T-helper 2 cell (primary cell): ENCODE measurements around the gene KRTDAP.
A peak's percentile ranks its signal among the peaks of the same experiment; 100 is the strongest.

ENCODE experiments used
- DNase-seq, 5 experiments: peaks; one replicate each; pipeline versions ENCODE4 v3.0.0 to v3.0.0-alpha.2; 2012 to 2022
- total RNA-seq, 2 donors: gene quantifications; one replicate each; lab custom pipeline; 2026; lab: John Stamatoyannopoulos, UW

The KRTDAP gene, protein sequence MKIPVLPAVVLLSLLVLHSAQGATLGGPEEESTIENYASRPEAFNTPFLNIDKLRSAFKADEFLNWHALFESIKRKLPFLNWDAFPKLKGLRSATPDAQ
- total RNA-seq = 0 reads per million in 2 donors

GRCh38 chr19:35490364-35490763 is at the start of gene KRTDAP:
Gene KRTDAP (minus strand): TSS chr19:35490464. CDS start chr19:35490442, 22 bp downstream.
- DNase-seq = no peak

- DNase-seq = no peak
These were observed 49.6 kb upstream of the KRTDAP start for GRCh38 chr19:35539850-35540249.

- DNase-seq = no peak
These were observed 49.0 kb upstream of the KRTDAP start for GRCh38 chr19:35539314-35539713.

DNA sequence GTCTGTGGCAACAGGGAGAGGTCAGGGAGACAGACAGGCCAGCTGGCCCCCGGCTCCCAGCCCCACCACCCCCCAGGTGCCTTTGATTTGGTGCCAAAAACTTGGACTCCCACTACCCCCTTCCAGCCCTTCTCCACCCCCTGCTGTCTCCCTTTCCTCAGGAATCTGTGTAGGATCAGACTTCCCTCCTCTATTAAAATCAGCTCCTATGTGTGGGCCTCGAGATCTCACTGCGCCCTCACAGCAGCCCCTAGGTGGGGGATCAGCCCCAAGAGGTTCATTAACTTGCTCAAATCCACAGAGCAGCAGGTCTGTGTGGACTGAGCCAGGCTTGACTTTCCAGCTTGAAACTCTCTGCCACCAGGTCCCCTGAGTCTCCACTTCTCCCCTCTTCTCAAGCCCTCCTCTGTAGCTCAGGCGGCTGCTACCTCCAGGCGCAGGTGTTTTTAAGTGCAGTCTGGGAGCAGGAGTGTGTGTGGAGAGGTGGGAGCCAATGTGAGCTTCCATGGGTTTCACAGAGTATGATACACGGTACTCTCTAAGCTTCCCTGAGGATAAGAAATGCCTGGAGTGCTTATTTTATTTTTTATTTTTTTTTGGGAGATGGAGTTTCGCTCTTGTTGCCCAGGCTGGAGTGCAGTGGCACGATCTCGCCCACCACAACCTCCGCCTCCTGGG is 44.7 kb upstream of the KRTDAP start:
- DNase-seq = no peak

- peak in 2 of 5 experiments; percentile 15 to 79 for DNase-seq
These were observed 43.6 kb upstream of the KRTDAP start for GRCh38 chr19:35533822-35534392.

- DNase-seq = no peak
These were observed 43.0 kb upstream of the KRTDAP start, which contains the start of gene GAPDHS for GRCh38 chr19:35533201-35533821. Gene GAPDHS (plus strand): TSS chr19:35533456. CDS start chr19:35533528, 72 bp downstream.

DNA sequence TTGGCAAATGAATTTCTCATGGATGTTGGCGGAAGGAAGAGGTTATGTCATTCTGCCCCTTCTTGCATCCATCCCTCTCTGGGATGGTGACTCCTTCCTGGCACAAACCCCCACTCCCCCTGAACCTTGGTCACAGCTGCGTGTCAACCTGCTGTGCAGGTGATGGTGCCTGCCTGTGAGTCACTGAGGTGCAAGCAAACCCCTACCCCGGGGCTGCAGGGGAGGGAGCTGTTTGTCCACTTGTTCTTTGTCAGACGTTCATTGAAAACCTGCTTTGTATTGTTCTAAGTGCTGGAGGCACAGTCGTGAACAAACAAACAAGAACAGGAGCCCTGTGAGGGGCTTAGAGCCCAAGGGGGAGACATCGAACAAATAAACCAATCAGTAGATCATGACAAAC is 41.0 kb upstream of the KRTDAP start:
- DNase-seq = no peak

DNA sequence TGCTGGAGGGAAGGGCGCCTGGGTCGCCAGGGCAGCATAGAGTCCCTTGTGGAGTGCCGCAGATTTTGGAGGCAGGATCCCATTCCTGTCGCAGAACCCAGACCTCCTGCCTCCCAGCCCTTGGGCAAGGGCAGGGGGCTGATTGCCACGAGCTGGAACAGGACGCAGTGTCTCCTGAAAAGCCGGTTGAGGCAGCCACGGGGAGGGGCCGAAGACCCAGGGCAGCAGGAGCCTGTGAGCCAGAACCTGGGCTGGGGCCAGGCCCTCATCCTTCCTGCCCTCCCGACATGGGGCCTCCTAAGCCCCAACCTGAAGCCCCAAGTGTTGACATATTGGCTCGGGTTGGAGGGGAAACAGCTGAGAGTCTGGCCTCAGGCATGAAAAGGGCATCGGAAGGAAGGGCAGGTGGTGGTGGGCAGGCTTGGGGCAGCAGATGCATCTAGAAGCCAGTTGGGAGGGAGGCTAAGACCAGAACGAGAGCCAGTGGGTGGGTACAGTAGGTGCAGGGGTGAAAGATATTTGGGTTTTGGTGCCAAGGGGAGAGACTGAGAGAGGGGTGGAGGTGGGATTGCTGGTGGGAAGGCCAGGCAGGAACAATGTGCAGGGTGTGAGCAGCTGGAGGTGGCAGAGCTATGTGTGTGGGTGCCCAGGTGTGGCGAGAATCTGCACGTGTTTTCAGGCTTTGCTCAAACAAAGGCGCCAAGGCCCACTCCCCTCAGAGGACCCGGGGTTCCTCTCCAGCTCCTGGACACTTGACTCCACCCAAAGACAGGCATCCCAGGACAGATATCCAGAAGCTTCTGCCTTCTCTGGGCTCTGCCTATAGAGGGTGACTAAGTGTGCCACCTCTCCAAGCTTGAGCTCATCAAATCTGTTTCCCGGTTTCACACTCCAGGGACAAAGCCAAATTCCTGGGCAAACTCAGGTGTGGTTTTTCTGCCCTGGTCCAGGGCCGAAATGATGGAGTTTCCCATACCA is 39.3 kb upstream of the KRTDAP start:
- DNase-seq = no peak

DNA sequence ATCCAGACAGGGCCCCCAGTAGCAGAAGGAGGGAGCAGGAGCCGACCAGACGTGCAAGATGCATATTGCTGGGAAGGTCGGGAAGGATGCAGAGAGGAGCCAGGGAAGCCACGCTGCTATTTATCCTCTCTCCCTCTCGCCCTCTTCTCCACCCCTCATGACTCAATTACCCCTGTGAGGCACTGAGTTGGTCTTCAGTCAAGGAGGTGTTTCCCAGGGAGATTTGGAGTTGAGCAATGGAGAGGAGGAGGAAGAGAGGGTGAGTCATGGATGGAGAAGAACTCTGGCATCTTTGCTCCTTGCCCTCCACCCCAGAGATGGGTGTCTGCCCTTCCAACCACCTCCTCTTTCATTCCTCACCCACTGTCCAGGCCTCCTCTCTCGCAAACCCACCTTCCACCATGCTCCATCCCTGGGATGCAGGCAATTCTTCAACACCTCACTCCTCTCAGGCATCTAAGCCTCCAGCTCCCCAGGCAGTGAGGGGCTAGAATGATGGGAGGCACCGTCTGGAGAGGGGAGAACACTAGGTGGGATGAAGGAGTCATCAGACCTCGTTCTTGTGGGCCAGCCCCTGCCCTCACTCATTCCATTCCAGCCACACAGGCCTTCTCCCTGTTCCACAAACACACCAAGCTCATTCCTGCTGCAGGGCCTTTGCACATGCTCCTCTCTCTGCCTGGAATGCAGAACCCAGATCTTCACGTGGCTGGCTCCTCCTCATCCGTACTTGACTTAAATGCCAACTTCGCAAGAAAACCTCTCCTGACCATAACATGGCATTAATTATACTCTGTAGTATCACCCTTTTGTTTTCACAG is 38.2 kb upstream of the KRTDAP start, which contains the start of gene SBSN:
Gene SBSN, minus strand, starts transcription at position 94 of the 821 bp plus-strand sequence. Its CDS starts 30 bp downstream, at position 64.
- no peak for DNase-seq

GRCh38 chr19:35525873-35526272 is 35.6 kb upstream of the KRTDAP start:
- no peak for DNase-seq

GRCh38 chr19:35524181-35524837 is 34.0 kb upstream of the KRTDAP start:
- DNase-seq = no peak

DNA sequence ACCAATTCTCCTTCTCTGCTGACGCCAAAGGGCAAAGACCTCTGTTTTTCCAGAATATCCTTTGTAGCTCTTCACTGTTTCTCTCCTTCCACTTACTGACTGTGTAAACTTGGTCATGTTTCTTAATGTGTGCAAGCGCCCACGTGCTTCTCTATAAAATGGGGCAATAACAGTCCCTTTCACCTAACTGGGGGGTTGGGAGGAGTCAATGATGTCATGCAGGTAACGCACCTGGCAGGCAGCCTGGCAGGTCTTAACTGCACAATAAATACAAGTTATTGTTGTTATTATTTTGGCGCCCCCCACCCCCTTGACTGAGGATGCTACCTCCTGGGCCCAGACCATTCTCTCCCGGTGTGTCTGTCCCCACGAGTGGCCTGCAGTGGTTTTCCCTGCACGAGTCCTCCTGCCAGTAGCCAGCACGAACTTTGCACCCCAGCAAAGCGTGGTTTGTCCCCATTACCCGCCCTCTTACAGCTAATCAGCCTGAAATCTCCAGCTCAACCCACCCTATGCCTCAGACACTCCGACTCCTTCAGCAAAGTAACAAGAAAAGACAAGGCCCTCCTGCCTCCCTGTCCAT is 32.6 kb upstream of the KRTDAP start:
- no peak for DNase-seq

DNA sequence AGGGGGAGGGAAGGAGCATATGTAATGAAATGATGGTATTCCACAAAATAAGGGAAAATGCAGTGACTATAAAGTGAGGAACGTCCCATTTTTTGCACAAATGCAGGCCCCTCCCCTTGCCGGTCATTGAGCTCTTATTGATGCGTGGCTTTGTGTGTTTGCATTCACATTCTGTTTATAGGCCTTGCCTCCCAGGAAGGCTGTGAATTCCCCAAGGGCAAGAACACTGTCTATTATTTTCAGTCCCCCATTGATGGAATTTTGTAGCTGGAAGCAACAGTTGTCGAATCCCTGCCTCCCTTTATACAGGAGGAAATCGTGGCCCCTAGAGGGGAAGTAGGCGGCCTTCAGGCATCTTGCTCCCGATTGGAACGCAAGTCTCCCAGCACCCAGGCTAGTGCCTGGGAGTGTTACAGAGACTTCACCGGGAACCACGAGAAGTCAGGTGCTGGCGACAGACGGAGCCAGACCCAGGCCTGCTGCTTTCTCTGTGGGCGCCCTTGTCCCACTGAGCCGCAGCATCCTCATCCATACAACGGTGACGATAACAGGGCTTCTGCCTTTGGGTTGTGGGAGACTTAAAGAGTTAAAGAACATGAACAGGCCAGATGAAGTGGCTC is 31.0 kb upstream of the KRTDAP start:
- DNase-seq = no peak

- no peak for DNase-seq
These were observed 29.0 kb upstream of the KRTDAP start for GRCh38 chr19:35519291-35519690.

GRCh38 chr19:35518313-35518712 is 28.0 kb upstream of the KRTDAP start:
- DNase-seq = no peak

GRCh38 chr19:35517342-35517741 is 27.1 kb upstream of the KRTDAP start:
- no peak for DNase-seq

GRCh38 chr19:35516310-35516709 is 26.0 kb upstream of the KRTDAP start:
- DNase-seq = no peak

GRCh38 chr19:35514282-35514809 is 24.1 kb upstream of the KRTDAP start:
- no peak for DNase-seq

- no peak for DNase-seq
These were observed 23.5 kb upstream of the KRTDAP start, which contains the start of gene DMKN for GRCh38 chr19:35513628-35514281. Gene DMKN (minus strand): TSS chr19:35513649. CDS start chr19:35513475, 174 bp downstream.
